NCI-H1436 (cell line): ENCODE results near the gene NNMT.

Experiments used
- DNase-seq: peaks from one replicate; lab custom pipeline; 2025; lab: John Stamatoyannopoulos, UW

The NNMT gene

GRCh38 chr11:114284914-114285313, 11.3 kb upstream of the NNMT start:
- DNase-seq: no peak

DNA sequence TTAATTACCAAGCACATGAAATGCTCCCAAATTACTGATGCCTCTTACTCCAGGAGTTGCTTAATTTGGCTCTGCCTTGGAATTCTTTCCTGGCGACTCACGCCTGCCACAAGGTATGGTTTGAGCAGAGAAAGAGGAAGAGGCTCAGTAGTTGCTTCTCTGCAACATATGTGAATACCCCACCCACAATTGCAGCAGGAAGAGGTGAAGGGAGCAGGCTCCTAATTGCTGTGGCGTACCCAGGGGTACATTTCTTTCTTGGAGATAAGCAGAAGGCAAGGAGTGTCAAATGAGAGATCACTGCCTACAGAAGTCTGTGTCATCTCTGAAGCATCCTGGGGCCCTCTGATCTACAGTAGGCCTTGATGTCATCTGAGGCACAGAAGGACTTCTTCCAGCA, 10.6 kb upstream of the NNMT start:
- DNase-seq: no peak

GRCh38 chr11:114286229-114286628, 10.0 kb upstream of the NNMT start:
- DNase-seq: no peak

DNA sequence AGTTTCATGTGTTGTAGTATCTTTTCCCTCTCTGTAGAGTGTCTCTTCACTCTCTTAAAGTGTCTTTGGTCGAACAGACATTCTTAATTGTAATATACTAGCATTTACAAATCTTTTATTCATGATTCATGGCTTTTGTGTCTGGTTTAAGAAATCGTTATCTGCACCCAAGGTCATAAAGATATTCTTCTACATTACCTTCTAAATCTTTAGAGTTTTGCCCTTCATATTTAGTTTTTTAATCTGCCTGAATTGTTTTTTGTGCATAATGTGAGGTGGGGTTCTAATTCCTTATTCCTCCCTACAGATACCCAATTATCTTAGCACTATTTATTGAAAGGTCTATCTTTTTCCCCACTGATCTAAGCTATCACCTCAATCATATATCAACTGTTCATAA, 9.0 kb upstream of the NNMT start:
- no peak for DNase-seq

GRCh38 chr11:114288136-114288535, 8.1 kb upstream of the NNMT start:
- no peak for DNase-seq

- no peak for DNase-seq
Measured at GRCh38 chr11:114289779-114290178, 6.4 kb upstream of the NNMT start.

- DNase-seq: no peak
Measured at GRCh38 chr11:114290503-114291235, 5.5 kb upstream of the NNMT start.

- DNase-seq: no peak
Measured at GRCh38 chr11:114291381-114291780, 4.8 kb upstream of the NNMT start.

DNA sequence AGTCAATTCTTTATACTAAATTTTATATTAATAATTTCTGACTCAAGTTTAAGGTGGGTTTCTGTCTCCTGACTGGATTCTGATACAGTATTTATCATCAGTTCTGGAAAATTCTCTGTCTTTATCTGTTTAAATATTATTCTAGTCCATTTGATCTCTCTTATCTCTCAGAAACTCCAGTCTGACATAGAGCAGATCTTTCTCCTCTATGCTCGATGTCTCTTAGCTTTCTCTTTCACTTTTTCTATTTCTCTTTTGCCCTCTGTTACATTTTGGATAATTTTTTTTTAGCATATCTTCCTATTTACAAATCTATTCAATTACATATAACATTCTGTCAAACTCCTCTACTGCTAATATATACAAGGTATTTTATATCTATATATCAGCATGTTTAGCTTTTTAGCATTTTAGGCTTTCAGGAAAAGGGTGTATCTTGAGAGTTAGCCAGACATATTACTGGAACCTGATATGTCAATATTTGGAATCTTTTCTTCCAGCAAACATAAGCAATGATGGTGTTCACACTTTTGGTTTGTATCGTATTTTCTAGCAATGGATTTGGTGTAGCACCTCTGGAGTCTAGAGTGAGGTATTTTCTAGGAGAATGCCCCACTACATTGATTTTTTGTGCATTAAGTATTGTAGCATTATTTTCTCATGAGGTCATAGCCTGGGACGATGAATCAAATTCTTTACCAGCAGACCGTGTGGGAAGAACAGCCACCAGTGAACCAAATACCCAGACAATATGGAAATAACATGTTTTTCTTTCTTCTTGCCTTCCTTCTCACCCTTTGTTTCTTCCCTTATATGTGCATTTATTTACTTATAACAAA, 4.1 kb upstream of the NNMT start:
- DNase-seq: no peak

DNA sequence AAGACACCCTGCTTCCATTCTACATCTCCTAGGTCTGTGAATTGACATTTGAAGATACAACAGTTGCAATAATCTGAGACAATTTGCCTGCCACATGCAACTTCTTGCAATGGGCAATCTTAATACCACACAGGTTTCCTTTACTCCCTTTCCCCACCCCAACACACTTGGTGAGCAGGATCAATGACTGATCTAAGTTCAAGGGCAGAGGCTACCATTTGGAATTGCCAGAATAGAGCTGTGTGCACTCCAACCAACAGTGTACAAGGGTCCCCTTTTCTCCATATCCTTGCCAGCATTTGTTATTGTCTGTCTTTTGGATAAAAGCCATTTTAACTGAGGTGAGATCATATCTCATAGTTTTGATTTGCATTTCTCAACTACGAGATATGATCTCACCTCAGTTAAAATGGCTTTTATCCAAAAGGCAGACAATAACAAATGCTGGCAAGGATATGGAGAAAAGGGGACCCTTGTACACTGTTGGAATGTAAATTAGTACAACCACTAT, 2.9 kb upstream of the NNMT start:
- no peak for DNase-seq

DNA sequence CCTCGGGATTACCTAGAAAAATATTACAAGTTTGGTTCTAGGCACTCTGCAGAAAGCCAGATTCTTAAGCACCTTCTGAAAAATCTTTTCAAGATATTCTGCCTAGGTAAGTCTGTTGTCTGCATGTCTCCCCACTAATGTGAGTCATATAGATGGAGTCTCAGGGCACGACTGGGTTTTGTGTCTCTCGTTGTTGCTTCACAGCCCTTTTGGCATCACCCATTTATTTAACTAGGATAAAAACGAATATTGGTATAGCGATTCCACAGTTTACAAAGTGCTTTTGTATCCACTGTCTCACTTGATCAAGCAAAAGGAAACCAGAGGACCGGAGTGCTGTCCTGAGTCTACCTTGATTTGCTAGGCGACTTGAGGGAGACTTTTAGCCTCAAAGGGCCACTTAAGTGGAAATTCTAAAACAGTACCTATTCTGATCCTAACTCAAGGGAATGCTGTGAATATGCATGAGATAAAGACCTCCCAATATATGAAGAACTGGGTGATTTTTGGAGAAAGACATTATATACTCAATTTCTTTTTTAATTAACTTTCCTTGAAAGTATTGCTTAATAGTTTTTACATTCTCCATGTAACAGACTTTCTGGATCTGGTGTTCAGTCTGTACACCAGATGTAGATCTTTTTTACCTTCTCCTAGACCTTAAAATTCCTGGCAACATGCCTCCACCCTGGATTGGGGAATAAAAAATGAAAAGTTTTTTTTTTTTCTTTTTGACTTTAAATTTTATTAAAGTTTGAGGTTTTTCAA, 590 bp downstream of the NNMT start:
- no peak for DNase-seq

DNA sequence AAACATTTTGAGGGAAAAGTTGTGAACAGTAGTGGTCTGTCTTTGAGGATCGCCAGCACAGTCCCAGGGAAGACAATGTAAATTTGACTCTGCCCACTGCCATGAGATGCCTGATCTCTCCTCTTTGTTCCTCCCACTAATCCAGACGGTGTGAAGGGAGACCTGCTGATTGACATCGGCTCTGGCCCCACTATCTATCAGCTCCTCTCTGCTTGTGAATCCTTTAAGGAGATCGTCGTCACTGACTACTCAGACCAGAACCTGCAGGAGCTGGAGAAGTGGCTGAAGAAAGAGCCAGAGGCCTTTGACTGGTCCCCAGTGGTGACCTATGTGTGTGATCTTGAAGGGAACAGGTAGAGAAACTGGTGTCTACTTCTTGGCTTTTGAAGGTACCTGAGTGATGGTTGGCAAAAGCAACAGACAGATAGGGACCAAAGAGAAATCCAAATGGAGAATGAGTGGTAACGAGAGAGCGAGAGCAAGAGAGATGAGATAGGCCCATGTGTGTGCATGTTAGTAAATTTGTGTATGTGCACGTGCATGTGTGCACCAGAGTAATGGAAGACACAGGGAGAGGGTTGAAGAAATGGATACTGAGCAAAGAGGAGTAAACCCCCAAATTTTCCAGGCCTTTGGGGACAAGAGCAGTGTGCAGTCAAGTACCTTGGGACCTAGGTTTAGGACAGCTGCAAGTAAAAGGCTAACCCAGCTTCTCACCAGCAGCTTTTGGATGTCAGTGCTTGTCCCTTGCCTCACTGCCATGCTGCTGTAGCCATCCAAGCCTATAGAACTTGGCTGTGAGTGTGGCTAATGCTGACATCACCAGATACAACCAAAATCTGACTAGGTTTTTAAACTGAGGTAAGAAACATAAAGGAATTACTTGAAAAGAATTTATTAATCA, 1.9 kb downstream of the NNMT start:
- DNase-seq: no peak

- DNase-seq: no peak
Measured at GRCh38 chr11:114298710-114299109, 2.5 kb downstream of the NNMT start.

DNA sequence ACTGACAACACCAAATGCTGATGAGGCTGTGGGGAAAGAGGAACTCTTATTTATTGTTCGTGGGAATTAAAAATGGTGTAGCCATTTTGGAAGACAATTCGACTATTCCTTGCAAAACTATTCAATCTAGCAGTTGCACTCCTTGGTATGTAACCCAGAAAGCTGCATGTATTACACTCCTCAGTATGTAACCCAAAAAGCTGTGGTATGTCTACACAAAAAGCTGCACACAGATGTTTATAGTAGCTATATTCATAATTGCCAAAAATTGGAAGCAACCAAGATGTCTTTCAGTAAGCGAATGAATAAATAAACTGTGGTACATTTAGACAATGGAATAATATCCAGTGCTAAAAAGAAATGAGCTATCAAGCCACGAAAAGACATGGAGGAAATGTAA, 4.9 kb downstream of the NNMT start:
- no peak for DNase-seq

GRCh38 chr11:114301927-114302326, 5.7 kb downstream of the NNMT start:
- DNase-seq: no peak

DNA sequence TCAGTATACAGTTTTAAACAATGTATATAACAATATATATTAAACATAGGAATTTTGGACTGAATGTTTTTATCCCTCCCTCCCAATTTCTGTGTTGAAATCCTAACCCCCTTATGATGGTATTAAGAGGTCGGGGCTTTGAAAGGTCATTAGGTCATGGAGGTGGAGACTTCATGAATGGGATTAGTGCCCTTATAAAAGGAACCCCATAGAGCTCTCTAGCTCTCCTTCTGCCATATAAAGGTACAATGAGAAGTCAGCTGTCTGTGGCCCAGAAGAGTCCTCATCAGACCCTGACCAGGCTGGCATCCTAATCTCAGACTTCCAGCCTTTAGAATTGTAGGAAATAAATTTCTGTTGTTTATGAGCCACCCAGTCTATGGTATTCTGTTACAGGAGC, 6.5 kb downstream of the NNMT start:
- no peak for DNase-seq

DNA sequence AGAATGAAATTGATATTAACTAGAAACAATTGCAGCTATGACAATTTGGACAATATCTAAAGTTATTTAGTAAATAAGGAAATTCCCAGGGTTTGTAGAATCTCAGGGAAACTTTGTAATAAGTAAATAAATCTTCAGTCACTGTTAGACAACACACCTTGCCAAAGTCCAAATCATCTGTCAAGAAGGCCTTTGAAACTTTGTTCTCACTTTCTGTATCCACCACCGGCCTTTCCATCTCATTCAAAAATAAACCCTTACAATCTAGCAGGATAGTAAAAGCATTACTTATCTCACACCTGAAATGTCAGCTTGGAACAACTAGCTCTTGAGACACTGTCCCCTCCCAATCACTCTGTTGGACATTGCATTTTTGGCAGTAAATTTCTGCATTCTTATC, 7.9 kb downstream of the NNMT start:
- DNase-seq: no peak

DNA sequence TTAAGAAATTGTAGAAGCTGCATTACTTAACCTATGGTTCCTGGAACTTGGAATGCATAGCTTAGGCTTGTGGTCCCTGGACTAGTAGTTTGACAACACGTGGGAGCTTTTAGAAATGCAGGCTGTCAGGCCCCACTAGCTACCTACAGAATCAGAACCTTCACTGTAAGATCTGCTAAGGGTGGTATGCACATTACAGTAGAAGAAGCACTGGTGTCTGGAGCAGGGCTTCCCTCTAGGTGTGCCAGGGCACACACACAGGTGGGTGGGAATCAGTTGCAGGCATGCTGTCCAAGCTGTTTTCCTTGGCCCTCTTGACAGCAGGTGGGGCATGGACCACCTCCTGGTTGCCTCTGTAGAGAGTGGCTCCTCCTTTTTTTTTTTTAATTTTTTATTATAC, 8.8 kb downstream of the NNMT start:
- DNase-seq: no peak

DNA sequence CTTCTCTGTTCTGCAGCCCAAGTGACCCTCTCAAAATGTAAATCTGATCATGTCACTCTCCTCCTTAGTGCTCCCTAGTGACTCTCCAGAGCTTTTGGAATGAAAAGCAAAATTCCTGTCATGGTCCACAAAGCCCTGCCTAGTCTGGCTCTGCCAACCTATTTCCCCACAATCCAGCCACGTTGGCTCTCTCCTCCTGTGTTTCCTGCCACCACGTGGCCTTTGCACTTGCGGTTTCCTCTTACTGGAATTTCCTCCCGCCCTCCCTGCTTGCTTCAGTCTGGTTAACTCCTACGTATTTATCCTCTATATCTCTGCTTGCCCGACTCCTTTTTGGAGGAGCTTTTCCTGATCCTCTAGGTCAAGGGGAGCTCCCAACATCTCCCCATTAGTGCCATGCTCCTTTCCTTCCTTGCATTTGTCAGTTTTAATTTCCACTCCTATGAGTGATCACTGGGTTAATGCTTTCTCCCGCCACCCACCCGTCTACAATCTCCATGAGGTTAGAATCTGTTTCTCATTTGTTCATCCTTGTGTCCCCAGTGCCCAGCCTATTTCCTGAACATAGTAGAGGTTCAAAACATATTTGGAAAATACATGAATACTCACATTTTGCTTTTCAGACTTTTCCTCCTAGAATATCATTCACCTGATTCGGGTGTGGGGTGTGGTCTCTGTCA, 11.5 kb downstream of the NNMT start:
- no peak for DNase-seq

DNA sequence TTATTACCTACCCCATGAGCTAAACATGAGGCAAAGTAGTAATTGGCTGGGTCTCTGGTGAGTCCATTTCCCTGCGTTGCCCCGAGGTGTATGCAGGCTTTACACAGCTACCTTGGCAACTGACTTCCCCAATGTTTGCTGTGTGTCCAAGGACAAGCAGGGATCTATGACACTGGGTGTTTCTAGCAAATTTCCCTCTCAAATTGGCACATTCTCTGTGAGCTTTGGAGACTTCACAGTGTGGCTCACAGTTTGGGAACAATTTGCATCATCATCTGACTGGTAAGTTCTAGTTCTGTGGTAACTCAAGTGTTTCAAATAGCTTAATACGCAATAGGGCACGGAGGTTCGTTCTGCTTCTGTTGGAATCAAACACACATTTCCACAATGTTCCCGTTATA, 12.5 kb downstream of the NNMT start:
- no peak for DNase-seq

DNA sequence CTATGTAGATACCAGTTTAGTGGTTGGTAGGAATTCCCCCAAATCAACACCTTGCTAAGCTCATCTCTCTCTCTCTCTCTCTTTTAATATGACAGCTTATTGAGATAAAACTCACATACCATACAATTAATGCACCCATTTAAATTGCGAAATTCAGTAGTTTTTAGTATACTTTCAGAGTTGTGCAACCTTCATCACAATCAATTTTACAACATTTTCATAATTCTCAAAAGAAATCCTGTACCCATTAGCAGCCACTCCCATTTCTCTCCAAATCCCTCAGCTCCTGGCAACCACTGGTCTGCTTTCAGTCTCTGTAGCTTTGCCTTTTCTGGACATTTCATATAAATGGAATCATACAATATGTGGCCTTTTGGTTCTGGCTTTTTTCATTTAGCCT, 13.3 kb downstream of the NNMT start:
- no peak for DNase-seq
